GM12873 (cell line): ENCODE results near the gene LETM1.

Experiments
- TF ChIP-seq, protein P1 (sequence below): IDR thresholded peaks from 2 replicates; pipeline ENCODE4 v1.5.1; 2012; ENCODE audit warnings: low read depth, mild to moderate bottlenecking, moderate library complexity, low read length, control low read depth; ENCODE audit not compliant: insufficient read depth; ENCODE audit errors: missing control alignments

Gene LETM1

DNA sequence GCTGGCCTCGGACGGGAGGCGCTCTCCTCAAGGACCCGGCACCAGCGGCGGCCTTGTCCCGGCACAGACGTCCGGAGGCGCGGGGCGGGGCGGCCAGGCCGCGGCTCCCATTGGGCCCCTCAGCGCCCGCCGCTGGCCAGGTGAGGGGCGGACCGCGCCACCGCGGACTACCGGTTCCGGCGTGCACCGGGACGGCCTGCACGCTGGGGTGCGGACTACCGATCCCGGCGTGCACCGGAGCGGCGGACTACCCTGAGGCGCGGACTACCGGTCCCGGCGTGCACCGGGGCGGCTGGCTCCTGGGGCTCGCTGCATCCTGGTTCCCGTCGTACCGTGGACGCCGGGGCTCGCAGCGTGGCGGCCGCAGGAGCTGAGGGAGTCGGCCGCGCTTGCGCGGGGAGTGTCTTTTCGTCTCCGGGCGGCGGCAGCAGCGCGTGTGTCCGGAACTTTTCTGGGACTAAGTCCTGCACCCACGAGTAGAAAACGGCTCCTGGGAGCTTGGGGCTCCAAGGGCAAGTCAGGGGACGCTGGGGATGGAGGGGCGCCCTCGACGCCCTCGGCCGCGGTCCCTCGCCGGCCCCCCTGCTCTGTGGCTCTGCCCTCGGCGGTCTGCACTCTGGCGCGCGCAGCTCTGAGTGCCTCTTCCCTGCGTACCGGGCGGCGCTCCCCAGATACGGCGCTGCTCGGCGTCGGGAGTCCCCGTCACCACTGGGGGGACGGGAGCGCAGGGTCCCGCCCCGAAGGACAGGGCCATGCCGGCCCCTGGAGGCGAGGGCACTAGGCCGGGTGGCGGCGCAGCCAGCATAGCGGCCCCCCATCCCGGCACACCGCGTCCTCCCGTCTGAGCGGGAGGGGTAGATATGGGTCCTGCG lies at the start of gene LETM1:
Gene LETM1 (minus strand): TSS at position 86 of the 872 bp plus-strand sequence. CDS start 206 bp downstream, outside the sequence.
- TF ChIP-seq, protein P1, sequence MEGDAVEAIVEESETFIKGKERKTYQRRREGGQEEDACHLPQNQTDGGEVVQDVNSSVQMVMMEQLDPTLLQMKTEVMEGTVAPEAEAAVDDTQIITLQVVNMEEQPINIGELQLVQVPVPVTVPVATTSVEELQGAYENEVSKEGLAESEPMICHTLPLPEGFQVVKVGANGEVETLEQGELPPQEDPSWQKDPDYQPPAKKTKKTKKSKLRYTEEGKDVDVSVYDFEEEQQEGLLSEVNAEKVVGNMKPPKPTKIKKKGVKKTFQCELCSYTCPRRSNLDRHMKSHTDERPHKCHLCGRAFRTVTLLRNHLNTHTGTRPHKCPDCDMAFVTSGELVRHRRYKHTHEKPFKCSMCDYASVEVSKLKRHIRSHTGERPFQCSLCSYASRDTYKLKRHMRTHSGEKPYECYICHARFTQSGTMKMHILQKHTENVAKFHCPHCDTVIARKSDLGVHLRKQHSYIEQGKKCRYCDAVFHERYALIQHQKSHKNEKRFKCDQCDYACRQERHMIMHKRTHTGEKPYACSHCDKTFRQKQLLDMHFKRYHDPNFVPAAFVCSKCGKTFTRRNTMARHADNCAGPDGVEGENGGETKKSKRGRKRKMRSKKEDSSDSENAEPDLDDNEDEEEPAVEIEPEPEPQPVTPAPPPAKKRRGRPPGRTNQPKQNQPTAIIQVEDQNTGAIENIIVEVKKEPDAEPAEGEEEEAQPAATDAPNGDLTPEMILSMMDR: no peak

DNA sequence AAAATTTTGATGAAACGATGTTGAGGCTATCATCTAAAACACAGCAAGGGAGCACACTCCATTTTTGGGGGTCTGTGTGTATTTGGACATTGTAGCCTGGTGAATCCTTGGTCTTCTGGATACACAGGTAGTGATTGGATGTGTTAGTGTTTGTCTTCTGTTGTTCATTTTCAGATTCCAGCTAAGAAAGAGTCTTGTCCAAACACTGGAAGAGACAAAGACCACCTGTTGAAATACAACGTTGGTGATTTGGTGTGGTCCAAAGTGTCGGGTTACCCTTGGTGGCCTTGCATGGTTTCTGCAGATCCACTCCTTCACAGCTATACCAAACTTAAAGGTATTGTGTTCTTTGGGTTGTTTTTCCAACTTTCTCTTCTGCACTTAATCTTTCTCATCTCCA lies 48.1 kb upstream of the LETM1 start:
- TF ChIP-seq, protein P1: no peak

GRCh38 chr4:1903035-1903434 lies 47.1 kb upstream of the LETM1 start:
- TF ChIP-seq, protein P1: no peak

GRCh38 chr4:1902243-1902642 lies 46.3 kb upstream of the LETM1 start:
- TF ChIP-seq, protein P1: no peak

DNA sequence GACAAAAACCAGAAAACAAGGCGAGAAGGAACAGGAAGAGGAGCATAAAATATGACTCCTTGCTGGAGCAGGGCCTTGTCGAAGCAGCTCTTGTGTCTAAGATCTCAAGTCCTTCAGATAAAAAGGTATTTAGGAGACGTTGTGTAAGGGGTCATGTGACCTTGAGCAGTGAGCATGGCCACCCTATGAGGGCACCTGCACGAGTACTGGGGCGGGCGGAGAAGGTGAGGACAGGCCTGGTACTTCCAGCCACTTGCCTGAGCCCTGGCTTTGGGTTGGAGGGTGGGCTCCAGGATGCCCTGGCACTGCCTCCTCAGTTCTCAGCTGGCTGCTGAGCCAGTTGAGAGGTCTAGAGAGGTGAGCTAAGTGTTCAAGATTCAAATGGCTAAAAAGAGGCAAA lies 45.2 kb upstream of the LETM1 start:
- TF ChIP-seq, protein P1: no peak

DNA sequence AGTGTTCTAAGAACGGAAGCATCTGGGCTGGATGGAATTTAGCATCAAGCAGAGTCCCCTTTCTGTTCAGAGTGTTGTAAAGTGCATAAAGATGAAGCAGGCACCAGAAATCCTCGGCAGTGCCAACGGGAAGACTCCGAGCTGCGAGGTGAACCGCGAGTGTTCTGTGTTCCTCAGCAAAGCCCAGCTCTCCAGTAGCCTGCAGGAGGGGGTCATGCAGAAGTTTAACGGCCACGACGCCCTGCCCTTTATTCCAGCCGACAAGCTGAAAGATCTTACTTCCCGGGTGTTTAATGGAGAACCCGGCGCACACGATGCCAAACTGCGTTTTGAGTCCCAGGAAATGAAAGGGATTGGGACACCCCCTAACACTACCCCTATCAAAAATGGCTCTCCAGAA lies 44.7 kb upstream of the LETM1 start:
- TF ChIP-seq, protein P1: no peak

DNA sequence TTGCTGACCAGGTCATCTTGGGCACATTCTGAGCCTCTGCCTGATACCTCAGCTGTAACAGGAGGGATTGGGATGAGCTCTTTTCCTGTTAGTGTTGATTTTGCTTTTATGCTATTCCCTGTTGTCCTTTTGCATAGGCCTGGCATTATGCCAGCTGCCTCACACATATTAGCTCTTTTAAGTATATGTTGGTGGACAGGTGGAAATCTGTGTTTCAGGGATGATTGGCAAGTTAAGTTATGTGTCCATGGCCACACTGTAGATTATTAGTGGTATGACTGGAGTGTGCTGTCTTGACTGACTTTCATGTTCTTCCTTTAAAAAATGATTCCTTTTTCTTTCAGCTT lies 44.1 kb upstream of the LETM1 start:
- TF ChIP-seq, protein P1: no peak
